HepG2 (cell line): ENCODE results near the gene G6PD. TPM values are rescaled to one million over a fixed set of nuclear protein-coding genes. Genes with fewer than 3 reads are reported as not detected.

Experiments
- CREB1 ChIP-seq, 2 experiments: fragments of 450-650 bp in 1 of 2; IDR thresholded peaks; 2 replicates each; pipeline ENCODE4 v1.6.1; 2016 to 2017; ENCODE audit warnings: control low read depth in 1 of 2, mild to moderate bottlenecking in 1 of 2, missing compliant biosample characterization in 1 of 2, missing genetic modification characterization in 1 of 2
- CSRNP1 ChIP-seq: sonication (generic); formaldehyde crosslinking; IDR thresholded peaks from 2 replicates; pipeline ENCODE4 v1.8.1; 2023; ENCODE audit warnings: mild to moderate bottlenecking, missing genetic modification reagents
- DMAP1 ChIP-seq: IDR thresholded peaks from 2 replicates; pipeline ENCODE4 v1.6.1; 2016
- FOSL2 ChIP-seq: sonication (generic); formaldehyde crosslinking; IDR thresholded peaks from 2 replicates; pipeline ENCODE4 v1.4.0; 2020; ENCODE audit warnings: missing genetic modification reagents
- HDAC1 ChIP-seq: sonication (generic); formaldehyde crosslinking; IDR thresholded peaks from 2 replicates; pipeline ENCODE4 v1.5.1; 2020; ENCODE audit warnings: mild to moderate bottlenecking, missing genetic modification reagents
- HDAC2 ChIP-seq: sonication (generic); formaldehyde crosslinking; IDR thresholded peaks from 2 replicates; pipeline ENCODE4 v1.4.0; 2020; ENCODE audit warnings: missing genetic modification reagents
- KLF16 ChIP-seq, 2 experiments: sonication (generic) in 1 of 2; formaldehyde crosslinking in 1 of 2; IDR thresholded peaks; 2 replicates each; pipeline versions ENCODE4 v1.6.1 to v1.8.0; 2016 to 2023; ENCODE audit warnings: missing genetic modification reagents in 2 of 2, missing compliant biosample characterization in 1 of 2
- MAFF ChIP-seq: IDR thresholded peaks from 2 replicates; pipeline ENCODE4 v1.6.1; 2011; ENCODE audit warnings: low read depth, low read length, improper control_type of control experiment
- MED13 ChIP-seq: sonication (generic); formaldehyde crosslinking; IDR thresholded peaks from 2 replicates; pipeline ENCODE4 v1.5.0; 2020; ENCODE audit warnings: missing genetic modification reagents
- TARDBP ChIP-seq: sonication (generic); formaldehyde crosslinking; IDR thresholded peaks from 2 replicates; pipeline ENCODE4 v1.8.0; 2022; ENCODE audit warnings: mild to moderate bottlenecking, missing genetic modification reagents
- TP53 ChIP-seq: sonication (generic); formaldehyde crosslinking; conservative IDR thresholded peaks from 2 replicates; pipeline ENCODE4 v1.4.0; 2020; ENCODE audit warnings: missing genetic modification reagents
- XRCC5 ChIP-seq: fragments of 200-400 bp; formaldehyde crosslinking; optimal IDR thresholded peaks from 2 replicates; pipeline ENCODE3; 2017; ENCODE audit warnings: mild to moderate bottlenecking, low read length
- ZBTB26 ChIP-seq: IDR thresholded peaks from 2 replicates; pipeline ENCODE4 v1.6.1; 2016; ENCODE audit warnings: missing compliant biosample characterization, missing genetic modification reagents, borderline replicate concordance
- ZC3H4 ChIP-seq: sonication (generic); formaldehyde crosslinking; IDR thresholded peaks from 2 replicates; pipeline ENCODE4 v1.4.0; 2020; ENCODE audit warnings: missing genetic modification reagents, borderline replicate concordance
- ZNF687 ChIP-seq: sonication (generic); formaldehyde crosslinking; IDR thresholded peaks from 2 replicates; pipeline ENCODE4 v1.5.1; 2020; ENCODE audit warnings: mild to moderate bottlenecking, missing genetic modification reagents, moderate library complexity
- ZSCAN31 ChIP-seq: sonication (generic); formaldehyde crosslinking; IDR thresholded peaks from 2 replicates; pipeline ENCODE4 v1.5.0; 2020; ENCODE audit warnings: low read depth, mild to moderate bottlenecking, missing genetic modification reagents
- polyA plus RNA-seq, 8 experiments: library from polyadenylated mRNA; depleted of rRNA in 3 of 8; stranded (reverse) in 7 of 8; unstranded in 1 of 8; fragments of >200 nt; fragmentation: Illumina TruSeq in 4 of 8; extraction: Trizol in 4 of 8; gene quantifications; 2 replicates each; pipeline versions ENCODE4 v1.2.1 to v1.2.3, GENCODE V29; 2011 to 2016; ENCODE audit warnings: low read depth in 4 of 8, missing spikeins in 1 of 8, mixed read lengths in 1 of 8; ENCODE audit not compliant: insufficient read depth in 1 of 8
- total RNA-seq, 5 experiments: library from RNA; depleted of rRNA; stranded (reverse); fragments of >200 nt; fragmentation: Illumina TruSeq; extraction: Trizol; gene quantifications; 2 replicates each; pipeline ENCODE4 v1.2.3, GENCODE V29; 2016; ENCODE audit warnings: low read depth in 1 of 5
- TF ChIP-seq, protein P1 (sequence below): sonication (generic); formaldehyde crosslinking; IDR thresholded peaks from 2 replicates; pipeline ENCODE4 v1.4.0; 2020; ENCODE audit warnings: missing genetic modification reagents
- TF ChIP-seq, protein P2 (sequence below): sonication (generic); formaldehyde crosslinking; conservative IDR thresholded peaks from 2 replicates; pipeline ENCODE4 v1.8.0; 2022; ENCODE audit warnings: mild to moderate bottlenecking, moderate library complexity, missing genetic modification reagents

Gene G6PD
- total and polyA plus RNA-seq, 2 of the 13 experiments (the other 11 are each of a cell fraction or from before 2014, with no cell fraction given) = 18.8 to 28.8 TPM

GRCh38 chrX:154541896-154542722 lies 4.5 kb downstream of the G6PD start (continued):
- TF ChIP-seq, protein P1, sequence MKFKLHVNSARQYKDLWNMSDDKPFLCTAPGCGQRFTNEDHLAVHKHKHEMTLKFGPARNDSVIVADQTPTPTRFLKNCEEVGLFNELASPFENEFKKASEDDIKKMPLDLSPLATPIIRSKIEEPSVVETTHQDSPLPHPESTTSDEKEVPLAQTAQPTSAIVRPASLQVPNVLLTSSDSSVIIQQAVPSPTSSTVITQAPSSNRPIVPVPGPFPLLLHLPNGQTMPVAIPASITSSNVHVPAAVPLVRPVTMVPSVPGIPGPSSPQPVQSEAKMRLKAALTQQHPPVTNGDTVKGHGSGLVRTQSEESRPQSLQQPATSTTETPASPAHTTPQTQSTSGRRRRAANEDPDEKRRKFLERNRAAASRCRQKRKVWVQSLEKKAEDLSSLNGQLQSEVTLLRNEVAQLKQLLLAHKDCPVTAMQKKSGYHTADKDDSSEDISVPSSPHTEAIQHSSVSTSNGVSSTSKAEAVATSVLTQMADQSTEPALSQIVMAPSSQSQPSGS (CRISPR knock-in tag) = 0 out of 2 replicates have a peak, but pooled peaks have one; percentile 27
- TF ChIP-seq HDAC2 (CRISPR knock-in tag) = peak; percentile 44; the same call in 1 of the 2 replicates
- no peak for TF ChIP-seq ZC3H4 (CRISPR knock-in tag)
- TF ChIP-seq MAFF = peak; percentile 73
- peak; percentile 51; the same call in 1 of the 2 replicates for TF ChIP-seq MED13 (CRISPR knock-in tag)
- TF ChIP-seq TARDBP (CRISPR knock-in tag) = 0 out of 2 replicates have a peak, but pooled peaks have one; percentile 38
- TF ChIP-seq, protein P2, sequence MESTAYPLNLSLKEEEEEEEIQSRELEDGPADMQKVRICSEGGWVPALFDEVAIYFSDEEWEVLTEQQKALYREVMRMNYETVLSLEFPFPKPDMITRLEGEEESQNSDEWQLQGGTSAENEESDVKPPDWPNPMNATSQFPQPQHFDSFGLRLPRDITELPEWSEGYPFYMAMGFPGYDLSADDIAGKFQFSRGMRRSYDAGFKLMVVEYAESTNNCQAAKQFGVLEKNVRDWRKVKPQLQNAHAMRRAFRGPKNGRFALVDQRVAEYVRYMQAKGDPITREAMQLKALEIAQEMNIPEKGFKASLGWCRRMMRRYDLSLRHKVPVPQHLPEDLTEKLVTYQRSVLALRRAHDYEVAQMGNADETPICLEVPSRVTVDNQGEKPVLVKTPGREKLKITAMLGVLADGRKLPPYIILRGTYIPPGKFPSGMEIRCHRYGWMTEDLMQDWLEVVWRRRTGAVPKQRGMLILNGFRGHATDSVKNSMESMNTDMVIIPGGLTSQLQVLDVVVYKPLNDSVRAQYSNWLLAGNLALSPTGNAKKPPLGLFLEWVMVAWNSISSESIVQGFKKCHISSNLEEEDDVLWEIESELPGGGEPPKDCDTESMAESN (CRISPR knock-in tag) = no peak; the same call in 1 of the 2 replicates
- peak; percentile 41; the same call in 1 of the 2 replicates for TF ChIP-seq CSRNP1 (CRISPR knock-in tag)
- 0 out of 2 replicates have a peak, but pooled peaks have one; percentile 36 for TF ChIP-seq TP53 (CRISPR knock-in tag)
- TF ChIP-seq ZBTB26 = no peak
- TF ChIP-seq KLF16 (CRISPR knock-in tag; IDR thresholded peaks at IDR 0.05) = peak in 1 of 2 experiments; percentile 34; a peak in 1 of 4 replicates
- TF ChIP-seq CREB1 (IDR thresholded peaks at IDR 0.05) = peak; percentile 34; the same call in 1 of the 2 replicates
- no peak for TF ChIP-seq CREB1 (CRISPR knock-in tag; IDR thresholded peaks at IDR 0.05)
- no peak for TF ChIP-seq HDAC1
- TF ChIP-seq ZSCAN31 (CRISPR knock-in tag) = no peak
- 0 out of 2 replicates have a peak, but pooled peaks have one; percentile 57 for TF ChIP-seq DMAP1 (CRISPR knock-in tag)
- peak; percentile 98 for TF ChIP-seq FOSL2 (CRISPR knock-in tag)
- TF ChIP-seq XRCC5 = peak; percentile 28
- peak; percentile 84; the same call in 1 of the 2 replicates for TF ChIP-seq ZNF687 (CRISPR knock-in tag)
